NCI-H1092 (cell line): ENCODE data around the gene PEPD.
A peak's percentile ranks its signal among the peaks of the same experiment; 100 is the strongest.

Experiments used
- DNase-seq: peaks from one replicate; lab custom pipeline; 2025; lab: John Stamatoyannopoulos, UW

Gene PEPD

GRCh38 chr19:33395561-33396550, 125.7 kb downstream of the PEPD start:
- no peak for DNase-seq

- no peak for DNase-seq
Observed at GRCh38 chr19:33394723-33395560, 126.6 kb downstream of the PEPD start.

GRCh38 chr19:33394006-33394722, 127.4 kb downstream of the PEPD start:
- DNase-seq: no peak

DNA sequence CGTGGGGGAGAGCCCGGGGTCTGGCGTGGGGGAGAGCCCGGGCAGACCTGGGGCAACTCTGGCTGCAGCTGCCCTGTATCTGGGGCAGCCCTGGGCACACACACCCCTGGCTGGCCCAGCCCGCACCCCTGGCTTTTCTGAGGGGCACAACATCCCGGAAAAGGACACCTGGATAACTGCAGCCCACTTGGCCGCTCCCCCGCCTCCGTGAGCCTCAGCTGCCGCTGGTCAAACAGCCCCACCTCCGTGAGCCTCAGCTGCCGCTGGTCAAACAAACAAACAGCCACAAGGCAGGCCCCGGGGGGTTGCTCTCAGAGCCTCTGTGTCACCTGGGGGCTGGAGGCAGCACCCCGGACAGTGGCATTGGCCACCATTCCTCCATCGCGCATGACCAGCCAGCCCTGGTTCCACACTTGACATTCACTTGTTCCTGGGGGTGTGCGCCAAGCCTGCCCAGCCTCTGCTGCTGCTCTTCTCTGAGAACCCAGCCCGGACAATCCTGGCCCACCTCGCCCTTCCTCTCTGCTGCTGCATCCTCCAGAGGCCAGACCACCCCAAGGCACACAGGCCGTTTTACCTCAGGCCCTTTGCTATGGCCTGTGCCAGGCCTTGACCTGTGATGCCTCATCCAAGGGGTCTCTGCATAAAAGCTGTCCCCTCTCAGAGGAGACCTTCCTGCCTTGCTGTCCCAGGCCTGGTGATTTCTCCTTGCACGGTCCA, 128.1 kb downstream of the PEPD start:
- no peak for DNase-seq

DNA sequence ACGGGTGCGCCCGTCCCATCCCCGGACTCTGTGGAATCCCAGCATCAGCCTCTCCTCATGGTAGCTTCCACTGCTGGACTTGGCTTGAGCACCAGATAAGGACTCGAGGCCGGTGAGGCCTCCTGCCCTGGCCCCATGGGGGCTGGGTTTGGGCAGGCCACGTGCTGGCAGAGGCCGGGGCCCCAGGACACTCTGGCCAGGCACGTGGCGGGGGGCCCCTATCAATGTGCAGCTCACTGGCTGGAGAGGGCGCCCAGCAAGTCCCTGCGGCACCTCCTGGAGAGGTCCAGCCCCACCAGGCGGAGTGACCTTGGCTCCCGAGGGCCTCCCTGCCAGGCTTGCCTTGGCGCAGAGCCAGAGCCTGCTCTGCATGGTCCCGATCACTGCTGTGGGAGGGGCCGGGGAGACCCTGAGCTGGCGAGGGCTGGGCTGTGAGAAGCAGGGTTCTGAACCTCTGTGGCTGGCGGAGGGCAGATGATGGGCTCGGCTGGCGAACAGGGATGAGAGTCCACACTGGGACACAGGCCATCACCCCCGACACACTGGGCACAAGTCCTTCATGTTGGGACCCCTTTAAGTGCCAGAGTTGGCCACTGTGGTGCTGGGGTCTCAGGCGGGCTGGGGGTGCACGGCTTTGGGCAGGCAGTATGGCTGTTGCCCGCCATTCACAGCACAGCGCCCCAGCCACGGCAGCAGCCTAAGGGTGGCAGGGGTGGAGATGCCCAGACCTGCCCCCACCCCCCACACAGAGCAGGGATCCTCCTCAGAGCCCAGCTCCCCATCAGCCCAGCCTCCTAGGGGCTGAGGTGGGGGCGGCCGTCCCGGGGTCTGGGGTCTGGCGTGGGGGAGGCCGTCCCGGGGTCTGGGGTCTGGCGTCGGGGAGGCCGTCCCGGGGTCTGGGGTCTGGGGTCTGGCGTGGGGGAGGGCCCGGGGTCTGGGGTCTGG, 129.0 kb downstream of the PEPD start:
- peak; percentile 25 for DNase-seq

DNA sequence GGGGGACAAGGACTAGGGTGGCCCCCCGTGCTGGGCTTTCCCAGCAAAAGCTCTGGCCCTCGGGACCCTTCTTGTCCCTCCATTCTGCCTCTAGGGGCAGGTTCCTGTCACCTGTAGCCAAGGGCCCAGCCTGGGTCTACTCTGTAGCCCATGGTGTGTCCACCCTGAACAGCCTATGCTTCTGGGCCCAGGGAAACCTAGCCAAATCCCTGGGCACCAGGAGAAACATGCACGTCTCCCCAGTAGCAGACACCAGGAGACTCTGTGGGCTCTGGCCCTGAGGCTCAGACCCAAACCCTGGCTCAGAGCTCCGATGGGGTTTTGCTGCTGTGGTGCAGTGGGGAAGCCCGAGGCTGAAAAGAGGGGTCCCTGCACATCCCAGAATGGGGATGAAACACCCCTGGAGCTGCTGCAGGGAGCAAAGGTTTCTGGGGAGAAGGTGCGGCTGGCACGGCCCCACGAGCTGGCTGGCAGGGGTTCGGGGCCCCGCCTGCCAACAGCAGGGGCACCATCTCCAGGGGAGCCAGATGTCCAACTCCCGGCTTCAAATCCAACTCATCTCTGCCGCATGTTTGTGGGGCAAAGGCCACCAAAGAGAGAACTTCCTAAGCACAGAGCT, 129.9 kb downstream of the PEPD start:
- DNase-seq: no peak

GRCh38 chr19:33390908-33391630, 130.5 kb downstream of the PEPD start:
- DNase-seq: no peak

GRCh38 chr19:33390101-33390907, 131.3 kb downstream of the PEPD start:
- no peak for DNase-seq

DNA sequence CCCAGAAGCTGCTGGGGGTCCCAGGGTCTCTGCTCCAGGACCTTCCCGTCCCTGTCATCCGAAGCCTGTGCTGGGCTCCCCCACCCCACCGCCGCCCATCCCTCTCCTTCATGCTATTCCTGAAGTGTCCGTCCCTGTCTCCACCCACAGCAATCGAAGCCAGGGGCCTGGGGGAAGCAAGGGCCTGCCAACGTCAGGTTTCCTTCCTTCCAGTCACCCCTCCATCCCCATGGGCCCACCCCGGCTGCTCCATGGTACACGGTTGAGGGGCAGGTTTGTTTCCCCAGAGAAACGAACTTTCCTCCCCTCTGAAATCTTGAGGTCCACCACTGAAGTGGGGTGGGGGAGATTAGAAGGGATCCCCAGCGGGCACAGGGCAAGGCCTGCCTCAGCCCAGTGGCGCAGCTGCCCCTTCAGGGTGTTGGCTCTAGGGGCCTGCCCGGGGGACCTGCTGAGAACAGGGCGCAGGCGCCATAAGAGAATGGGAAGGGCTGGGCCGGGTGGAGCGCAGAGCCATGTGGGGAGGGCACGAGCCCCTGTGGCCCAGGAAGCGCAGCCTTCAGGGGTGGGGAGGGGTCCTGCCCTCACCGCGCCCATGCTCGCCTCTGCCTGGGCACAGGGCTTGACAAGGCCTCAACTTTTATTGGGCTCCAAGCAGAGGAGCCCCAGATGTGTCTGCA, 132.0 kb downstream of the PEPD start:
- DNase-seq: no peak

- no peak for DNase-seq
Observed at GRCh38 chr19:33388725-33389420, 132.7 kb downstream of the PEPD start.

- no peak for DNase-seq
Observed at GRCh38 chr19:33388231-33388724, 133.3 kb downstream of the PEPD start.

- DNase-seq: no peak
Observed at GRCh38 chr19:33387351-33388230, 134.0 kb downstream of the PEPD start.

DNA sequence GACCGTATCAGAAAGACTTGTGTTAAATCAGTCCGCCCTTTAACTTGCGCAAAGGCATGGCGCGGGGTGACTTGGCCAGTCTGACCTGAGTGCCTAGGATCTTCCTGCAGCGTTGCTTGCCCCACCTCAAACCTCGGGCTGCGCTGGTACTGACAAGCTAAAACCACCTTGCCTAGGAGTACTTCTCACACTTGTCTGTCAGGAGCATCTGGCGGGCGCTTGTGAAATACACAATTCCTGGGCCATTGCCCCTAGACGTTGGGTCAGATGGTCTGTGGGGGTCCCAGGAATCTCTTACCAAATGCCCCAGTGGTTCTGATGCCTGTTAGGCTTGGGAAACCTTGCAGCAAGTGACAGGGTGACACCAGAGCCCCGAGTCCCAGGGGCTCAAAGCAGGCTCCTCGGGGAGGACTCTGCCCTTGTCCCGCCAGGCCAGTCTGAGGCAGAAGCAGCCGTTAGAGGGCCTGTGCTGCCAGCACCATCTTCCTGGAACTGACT, 135.2 kb downstream of the PEPD start:
- no peak for DNase-seq

DNA sequence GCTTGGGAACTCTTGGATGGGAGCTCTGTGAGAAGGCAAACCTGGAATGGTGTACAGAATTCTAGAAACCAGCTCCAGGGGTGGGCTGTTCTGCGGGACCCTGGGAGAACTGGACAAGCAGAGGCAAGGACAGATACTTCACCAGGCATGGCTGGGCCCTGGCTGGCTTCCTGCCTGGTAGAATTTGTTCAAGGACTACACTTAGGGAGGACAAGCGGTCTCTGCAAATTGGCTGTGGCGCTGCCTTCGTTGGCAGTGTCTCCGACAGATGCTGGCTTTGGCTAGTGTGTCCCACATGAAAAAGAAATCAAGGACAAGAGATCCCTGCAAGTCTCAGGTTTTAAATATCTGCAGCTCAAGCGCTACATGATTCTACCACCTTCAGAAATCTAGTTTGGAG, 135.6 kb downstream of the PEPD start:
- peak; percentile 25 for DNase-seq

DNA sequence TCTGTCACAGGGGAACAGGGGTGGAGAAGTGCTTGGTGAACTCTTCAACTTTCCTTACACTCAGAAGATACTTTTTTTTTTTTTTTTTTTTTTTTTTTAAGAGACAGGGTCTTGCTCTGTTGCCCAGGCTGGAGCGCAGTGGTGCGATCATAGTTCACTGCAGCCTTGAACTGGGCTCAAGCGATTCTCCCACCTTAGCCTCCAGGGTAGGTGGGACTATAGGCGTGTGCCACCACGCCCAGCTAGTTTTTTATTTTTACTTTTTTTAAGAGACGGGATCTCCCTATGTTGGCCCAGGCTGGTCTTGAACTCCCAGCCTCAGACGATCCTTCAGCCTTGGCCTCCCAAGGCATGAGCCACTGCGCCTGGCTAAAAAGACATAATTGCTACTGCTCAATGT, 136.6 kb downstream of the PEPD start:
- no peak for DNase-seq
